Neural crest cell (in vitro differentiated cells): ENCODE data around the gene VARS2. TPM values are rescaled to one million over a fixed set of nuclear protein-coding genes. Genes with fewer than 3 reads are reported as not detected.

ENCODE experiments used
- DNase-seq: peaks from one replicate; pipeline ENCODE4 v3.0.0; 2021; ENCODE audit warnings: low read depth, mixed read lengths, low spot score
- H3K27ac Mint-ChIP-seq: one replicate; pipeline ENCODE4 v1.8.0; 2021; ENCODE audit warnings: mild to moderate bottlenecking, mixed read lengths; ENCODE audit not compliant: unreplicated experiment
- H3K27me3 Mint-ChIP-seq: 2 replicates; pipeline ENCODE4 v1.8.0; 2021; ENCODE audit warnings: low read depth, mild to moderate bottlenecking, mixed read lengths
- H3K36me3 Mint-ChIP-seq: 2 replicates; pipeline ENCODE4 v1.8.0; 2021; ENCODE audit warnings: low read depth, mild to moderate bottlenecking, mixed read lengths
- H3K4me1 Mint-ChIP-seq: 2 replicates; pipeline ENCODE4 v1.8.0; 2021; ENCODE audit warnings: mixed read lengths
- H3K4me3 Mint-ChIP-seq: one replicate; pipeline ENCODE4 v1.8.0; 2021; ENCODE audit warnings: mild to moderate bottlenecking, mixed read lengths
- H3K9me3 Mint-ChIP-seq: 2 replicates; pipeline ENCODE4 v1.8.0; 2021; ENCODE audit warnings: mixed read lengths
- CTCF ChIP-seq: fragments of 200-600 bp; sonication (generic); conservative IDR thresholded peaks from 2 replicates; pipeline ENCODE4 v1.5.0; 2021; ENCODE audit warnings: antibody characterized with exemption, mild to moderate bottlenecking
- total RNA-seq: library from RNA; stranded (reverse); gene quantifications from 2 replicates; pipeline ENCODE4 v1.2.1, GENCODE V29; 2021

Gene VARS2
- total RNA-seq, 1 donor from 2014 or later = 68.2 TPM

DNA sequence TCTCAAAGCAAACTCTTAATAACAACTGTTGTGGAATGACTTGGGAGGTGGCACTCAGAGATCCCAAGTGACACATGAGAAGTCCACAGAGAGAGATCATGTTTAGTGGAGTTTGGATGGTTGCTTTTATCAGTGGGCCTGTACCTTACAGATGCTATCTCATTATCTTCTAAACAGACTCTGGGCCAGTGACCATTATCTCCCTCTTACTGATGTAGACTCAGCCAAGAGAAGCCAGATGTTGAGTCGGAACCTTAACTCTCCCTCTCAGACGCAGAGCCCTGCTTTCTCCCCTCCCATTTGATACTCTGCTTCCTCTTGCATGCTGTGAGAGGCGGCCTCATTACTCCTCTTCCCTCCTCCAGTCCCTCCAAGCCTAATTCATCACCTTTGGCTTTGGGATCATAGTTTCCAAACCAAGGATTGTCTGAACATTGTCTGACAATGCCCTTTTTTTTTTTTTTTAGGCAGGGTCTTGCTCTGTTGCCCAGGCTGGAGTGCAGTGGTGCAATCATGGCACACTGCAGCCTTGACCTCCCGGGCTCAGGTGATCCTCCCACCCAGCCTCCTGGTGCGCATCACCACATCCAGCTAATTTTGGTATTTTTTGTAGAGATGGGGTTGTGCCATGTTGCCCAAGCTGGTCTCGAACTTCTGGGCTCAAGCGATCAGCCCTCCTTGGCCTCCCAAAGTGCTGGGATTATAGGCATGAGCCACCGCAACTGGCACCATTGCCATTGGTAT, 34.2 kb upstream of the VARS2 start:
- peak overlapping the region; percentile 96 for H3K4me3 Mint-ChIP-seq
- H3K27me3 Mint-ChIP-seq = no peaks in the 10 kb centered on the region
- peak overlapping the region; percentile 31 for H3K27ac Mint-ChIP-seq
- peaks cover 59% of the 10 kb centered on the region for H3K4me1 Mint-ChIP-seq
- no peak for TF ChIP-seq CTCF
- H3K9me3 Mint-ChIP-seq = no peaks in the 10 kb centered on the region
- no peak for DNase-seq
- no peaks in the 10 kb centered on the region for H3K36me3 Mint-ChIP-seq

- Mint-ChIP-seq H3K9me3 (no peaks in the 10 kb centered on the region), H3K27me3 (no peaks in the 10 kb centered on the region), H3K4me3 (peak overlapping the region; percentile 96), H3K36me3 (no peaks in the 10 kb centered on the region), H3K27ac (peak overlapping the region; percentile 97), H3K4me1 (peaks cover 68% of the 10 kb centered on the region)
- no peak for TF ChIP-seq CTCF
- peak; percentile 71 for DNase-seq
Observed at GRCh38 chr6:30880698-30881252, 33.3 kb upstream of the VARS2 start.

- no peak for DNase-seq
- peak overlapping the region; percentile 97 for H3K27ac Mint-ChIP-seq
- H3K27me3 Mint-ChIP-seq = no peaks in the 10 kb centered on the region
- no peak for TF ChIP-seq CTCF
- H3K36me3 Mint-ChIP-seq = no peaks in the 10 kb centered on the region
- H3K4me1 Mint-ChIP-seq = peaks cover 76% of the 10 kb centered on the region
- peak overlapping the region; percentile 96 for H3K4me3 Mint-ChIP-seq
- H3K9me3 Mint-ChIP-seq = no peaks in the 10 kb centered on the region
Observed at GRCh38 chr6:30881392-30882203, 32.4 kb upstream of the VARS2 start.

- no peak for TF ChIP-seq CTCF
- peak overlapping the region; percentile 96 for H3K4me3 Mint-ChIP-seq
- no peaks in the 10 kb centered on the region for H3K36me3 Mint-ChIP-seq
- DNase-seq = no peak
- peak overlapping the region; percentile 97 for H3K27ac Mint-ChIP-seq
- H3K27me3 Mint-ChIP-seq = no peaks in the 10 kb centered on the region
- peaks cover 79% of the 10 kb centered on the region for H3K4me1 Mint-ChIP-seq
- H3K9me3 Mint-ChIP-seq = no peaks in the 10 kb centered on the region
Observed at GRCh38 chr6:30882204-30882758, 31.8 kb upstream of the VARS2 start.

GRCh38 chr6:30882759-30883684, 31.0 kb upstream of the VARS2 start:
- H3K27ac Mint-ChIP-seq = peak overlapping the region; percentile 93
- no peak for TF ChIP-seq CTCF
- H3K4me1 Mint-ChIP-seq = peaks cover 75% of the 10 kb centered on the region
- H3K4me3 Mint-ChIP-seq = peak overlapping the region; percentile 96
- no peak for DNase-seq
- no peaks in the 10 kb centered on the region for H3K36me3 Mint-ChIP-seq
- no peaks in the 10 kb centered on the region for H3K9me3 Mint-ChIP-seq
- no peaks in the 10 kb centered on the region for H3K27me3 Mint-ChIP-seq
